NCI-H2196 treated with DMSO at 0.1 percent for 48 hours (cell line): Measurements from ENCODE around the gene GADL1.

Experiments used
- DNase-seq: peaks from one replicate; lab custom pipeline; 2025; ENCODE audit not compliant: unreplicated experiment; lab: John Stamatoyannopoulos, UW

GADL1 gene

DNA sequence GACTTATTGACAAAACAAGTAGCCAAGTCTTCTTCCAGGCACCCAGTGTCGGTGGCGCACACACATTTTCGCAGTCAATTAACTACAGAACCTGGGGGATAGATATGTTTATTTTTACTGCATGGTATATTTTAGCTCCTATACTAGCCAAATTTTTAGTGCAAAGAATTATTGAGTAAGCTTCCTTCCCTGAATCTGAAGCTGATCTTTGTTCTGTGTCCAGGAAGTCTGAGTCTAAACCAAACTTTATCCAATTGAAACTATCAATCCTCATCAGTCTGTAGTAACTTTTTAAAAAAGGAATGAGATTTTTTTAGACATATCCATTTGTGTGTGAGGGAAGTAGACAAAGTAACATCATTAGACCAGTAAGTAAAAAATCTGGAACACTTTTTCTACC is 133.1 kb downstream of the GADL1 start:
- DNase-seq = no peak

DNA sequence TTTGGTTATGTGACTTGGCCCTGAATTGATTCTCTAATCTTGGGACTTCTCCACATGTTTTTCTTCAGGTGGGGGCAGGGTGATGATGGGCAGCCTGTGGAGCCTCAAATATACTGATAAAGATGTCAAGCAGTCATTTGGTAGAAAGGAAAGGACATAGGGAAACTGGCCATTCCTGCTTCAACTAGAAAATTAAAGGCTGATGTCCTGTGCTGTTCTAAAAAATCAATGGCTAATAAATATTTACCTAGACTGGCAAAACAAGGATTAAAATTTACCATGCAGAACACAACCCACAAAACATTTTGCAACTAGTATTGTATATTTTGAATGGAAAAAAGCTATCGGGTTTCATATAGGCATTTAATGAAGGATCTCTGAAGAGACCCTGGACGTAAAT is 133.7 kb downstream of the GADL1 start:
- no peak for DNase-seq

DNA sequence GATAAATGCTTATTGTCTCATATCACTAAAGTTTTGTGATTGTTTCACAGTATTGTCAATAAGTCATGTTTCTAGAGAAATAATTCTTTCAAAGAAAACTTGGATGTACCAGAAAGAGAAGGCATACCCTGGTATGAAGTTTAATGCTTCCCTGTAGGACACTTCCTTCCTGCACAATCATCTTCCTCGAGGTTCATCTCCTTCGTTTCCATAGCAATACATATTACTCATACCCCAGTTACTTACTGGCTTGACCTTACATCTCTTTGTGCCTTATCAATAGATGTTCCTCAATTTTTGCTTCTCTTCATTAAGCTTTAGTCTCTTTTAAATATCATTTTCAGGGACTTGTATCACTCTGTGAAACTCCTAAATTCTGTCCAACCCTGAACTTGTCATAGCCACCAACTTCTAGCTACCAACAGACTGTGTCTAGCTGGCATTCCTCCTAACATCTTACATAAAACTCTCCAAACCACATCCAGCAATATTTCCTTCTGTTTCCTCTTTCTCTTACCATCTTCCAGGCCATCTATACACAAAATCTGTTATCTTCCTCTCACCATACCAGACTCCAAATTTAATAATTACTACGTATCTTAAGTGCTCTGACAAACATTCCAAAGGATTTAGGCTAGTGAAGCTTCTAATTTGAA is 134.3 kb downstream of the GADL1 start:
- no peak for DNase-seq

DNA sequence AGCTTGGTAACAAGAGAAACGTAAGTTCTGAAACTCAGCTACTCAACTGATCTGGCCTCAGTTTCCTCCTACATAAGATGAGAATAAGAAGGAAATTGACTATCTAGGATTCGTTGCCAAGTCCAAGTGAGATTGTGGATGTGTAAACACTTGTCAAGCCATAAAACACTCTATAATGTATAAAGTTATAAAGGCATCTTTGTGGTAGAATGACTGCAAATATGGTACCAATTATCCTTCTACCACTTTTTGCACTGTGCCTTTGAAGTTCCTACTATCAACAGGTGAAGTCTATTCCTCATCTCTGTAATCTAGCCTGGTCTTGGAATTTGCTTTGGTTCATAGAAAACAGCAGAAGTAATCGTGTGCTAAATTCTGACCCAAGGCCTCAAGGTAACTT is 138.2 kb downstream of the GADL1 start:
- DNase-seq = no peak

DNA sequence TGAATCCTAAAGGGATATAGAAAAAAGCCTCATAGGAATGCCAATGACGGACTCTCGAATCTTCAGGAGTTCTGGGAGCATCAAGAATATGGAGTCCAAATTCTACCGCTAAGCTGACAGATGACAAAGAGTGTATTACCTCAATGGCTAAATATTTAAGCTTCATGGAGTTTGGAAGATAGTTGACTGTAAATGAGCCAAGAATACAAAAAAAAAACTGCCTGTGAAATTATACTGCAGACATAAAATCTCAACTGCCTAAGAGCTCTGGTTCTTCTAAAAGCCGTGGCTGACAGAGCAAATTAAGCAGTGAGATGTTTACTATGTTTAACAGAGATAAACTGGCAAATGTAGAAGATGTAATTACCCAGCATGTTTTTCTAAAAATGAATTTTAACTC is 140.0 kb downstream of the GADL1 start:
- no peak for DNase-seq

DNA sequence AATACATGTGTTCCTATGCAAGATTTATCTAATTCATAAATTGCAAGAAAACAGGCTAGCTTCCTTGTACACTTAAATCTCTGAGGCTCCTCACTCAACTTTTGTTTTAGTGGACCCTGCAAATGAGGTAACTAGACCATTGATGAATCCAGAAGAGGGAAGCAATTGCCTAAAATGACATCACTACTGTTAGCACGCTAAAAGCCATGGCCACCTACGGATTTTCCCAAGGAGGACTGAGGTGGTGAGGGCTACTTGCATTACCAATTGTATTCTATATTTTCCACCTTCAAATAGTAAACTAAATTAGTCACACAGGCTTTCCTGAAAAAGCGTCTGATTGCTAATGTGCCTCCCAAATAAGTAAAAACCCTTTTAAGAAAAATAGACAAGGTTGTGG is 140.7 kb downstream of the GADL1 start:
- DNase-seq = no peak

DNA sequence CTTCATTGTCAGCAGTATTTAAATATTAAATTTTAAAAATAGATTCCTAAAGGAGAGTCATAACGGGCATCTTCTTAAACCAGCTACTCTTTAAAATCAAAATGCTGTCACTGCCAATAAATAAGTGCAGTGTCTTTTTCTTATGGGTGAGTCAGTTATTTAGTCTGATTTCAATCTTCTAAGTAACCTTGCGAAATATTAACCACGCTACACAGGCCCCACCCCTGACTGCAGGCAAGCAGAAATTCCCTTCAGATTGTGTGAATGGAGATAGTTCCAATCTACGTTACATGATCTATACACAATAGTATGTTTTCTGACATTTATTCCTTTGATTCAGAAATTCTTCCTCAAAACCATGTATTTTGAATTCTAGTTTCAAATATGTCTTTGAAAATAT is 141.5 kb downstream of the GADL1 start:
- no peak for DNase-seq

DNA sequence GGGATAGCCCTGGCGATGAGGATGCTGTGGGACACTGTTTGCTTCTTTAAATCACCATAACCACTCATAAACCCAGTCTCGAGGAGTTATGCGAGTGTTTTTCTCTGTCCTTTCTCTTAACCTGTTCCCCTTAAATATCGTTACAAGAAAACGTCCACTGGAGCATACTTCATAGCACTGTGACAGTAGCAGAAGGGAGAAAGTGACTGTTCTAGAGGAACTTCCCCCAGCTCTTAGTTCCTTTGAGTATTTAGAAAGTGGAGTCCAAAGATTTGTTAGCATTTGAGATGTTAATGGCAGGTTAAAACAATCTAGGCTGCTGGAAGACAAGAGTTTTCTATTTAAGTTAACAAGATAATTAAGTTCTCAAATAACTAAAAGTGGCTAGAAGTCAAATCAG is 142.0 kb downstream of the GADL1 start:
- DNase-seq = no peak

DNA sequence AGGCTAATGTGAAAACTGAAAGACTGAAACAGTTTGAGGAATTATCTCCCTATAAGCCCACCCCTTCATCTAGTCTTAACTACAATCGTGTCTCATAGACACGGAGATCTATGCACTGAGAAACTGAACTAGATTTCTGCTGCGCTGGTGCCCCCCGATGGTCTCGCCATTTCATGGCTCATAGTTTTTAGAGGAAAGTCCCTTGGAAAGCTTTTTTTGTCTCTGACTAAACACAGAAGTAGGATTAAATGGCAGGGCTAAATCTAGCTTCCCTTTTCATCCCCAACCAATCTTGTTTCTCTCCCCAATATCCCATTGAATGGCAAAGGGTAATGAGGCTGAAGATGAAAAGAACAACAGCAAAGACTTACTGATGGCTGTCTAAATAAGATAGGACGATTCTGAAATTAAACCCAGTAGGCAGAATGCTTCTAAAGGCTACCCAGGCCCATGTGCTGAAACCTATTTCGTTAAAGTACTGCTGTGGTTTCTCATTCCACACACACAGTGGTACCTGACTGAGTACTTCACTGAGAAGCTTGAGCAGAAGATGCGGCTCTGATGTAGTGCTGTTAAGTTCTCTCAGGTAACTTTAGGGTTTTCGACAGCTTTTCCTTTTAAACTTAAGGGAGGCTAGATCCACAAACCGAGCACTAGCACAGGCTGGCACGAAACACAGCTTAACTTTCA is 142.7 kb downstream of the GADL1 start:
- no peak for DNase-seq

DNA sequence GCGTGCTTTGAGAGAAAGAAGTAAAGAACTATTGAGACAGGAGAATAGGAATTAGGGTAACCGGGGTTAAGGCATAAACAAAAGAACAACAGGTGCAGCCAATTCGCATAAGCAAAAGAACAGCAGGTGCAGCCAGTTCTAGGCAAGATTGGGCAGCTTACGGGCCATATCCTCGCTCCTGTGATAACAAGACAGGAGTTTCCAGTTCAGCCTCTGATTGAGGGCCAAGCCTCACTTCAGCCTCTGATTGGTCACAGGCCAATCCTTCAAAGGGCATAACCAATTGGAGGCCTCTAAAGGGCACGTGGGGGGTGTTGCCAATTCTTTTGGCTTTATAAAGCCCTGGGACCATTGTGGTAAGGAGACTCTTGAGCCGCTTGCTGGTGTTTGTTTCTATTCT is 143.5 kb downstream of the GADL1 start:
- no peak for DNase-seq

DNA sequence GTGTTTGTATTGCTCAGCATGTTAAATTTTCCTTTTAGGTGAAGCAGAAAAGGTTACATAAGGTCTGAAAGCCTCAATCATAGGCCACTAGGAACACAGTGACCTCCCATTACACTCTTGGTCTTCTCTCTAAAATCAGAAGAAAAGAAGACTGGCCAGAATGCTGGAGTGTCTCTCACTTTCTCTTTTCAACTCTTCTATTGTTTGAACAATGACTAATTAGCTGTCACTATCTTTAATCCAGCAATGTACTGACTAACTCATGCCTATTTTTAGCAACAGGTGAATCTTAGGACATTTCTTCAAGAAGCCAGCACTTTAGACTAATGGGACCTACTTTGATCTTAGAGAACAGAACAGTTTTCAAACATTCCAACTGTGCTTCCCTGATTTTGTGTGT is 145.2 kb downstream of the GADL1 start:
- no peak for DNase-seq

DNA sequence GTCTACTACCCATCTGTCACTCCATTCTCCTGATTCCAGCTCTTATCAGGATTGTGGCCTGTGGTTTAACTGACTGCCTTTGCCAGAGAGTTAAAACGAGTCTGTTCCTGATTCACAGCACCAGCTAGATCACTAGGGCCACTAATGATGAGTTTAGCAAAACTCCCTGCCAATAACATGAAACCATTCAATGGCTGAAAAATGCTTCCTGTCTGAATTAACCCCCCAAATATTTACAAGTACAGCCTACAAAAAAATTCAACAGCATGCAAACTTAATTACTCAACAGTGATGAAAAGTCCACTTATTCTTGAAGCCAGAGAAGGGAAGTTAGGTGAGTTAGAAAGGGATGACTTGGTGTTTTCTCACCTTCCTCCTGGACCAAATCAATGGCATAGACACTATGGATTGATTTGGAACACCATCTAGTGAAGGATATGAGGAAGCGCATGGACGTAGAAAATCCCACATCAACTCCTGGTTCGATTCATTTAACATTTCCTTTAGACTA is 146.6 kb downstream of the GADL1 start:
- DNase-seq = no peak

DNA sequence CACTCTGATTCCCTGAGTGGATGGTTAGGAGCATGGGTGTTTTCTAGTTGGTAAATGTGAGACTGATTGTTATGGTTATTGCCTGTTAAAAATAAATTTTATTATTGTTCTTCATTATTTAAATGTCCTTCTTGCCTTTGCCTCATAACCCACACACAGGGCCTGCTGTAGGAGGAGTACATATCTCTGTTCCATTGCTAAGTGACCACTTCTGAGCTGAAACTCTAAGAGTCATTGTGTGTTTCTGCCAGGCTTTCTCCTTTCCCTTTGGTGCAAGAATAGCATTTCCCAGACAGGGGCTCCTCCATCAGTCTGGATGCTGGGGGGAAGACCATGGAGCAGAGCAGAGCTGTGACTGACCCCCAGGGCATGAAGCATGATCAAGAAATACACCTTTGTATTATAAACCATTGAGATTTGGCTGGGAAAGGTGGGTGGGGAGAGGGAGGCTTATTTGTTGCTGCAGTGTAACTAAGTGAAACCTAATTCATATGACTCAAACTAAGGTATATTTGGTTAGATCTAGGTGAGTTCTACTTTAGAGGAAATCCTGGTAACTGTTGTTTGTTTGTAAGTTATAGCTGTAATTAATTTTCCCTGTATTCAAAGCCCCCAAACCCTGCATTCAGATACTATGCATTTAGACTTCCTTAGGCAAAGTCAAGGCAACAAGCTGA is 150.7 kb downstream of the GADL1 start:
- no peak for DNase-seq

DNA sequence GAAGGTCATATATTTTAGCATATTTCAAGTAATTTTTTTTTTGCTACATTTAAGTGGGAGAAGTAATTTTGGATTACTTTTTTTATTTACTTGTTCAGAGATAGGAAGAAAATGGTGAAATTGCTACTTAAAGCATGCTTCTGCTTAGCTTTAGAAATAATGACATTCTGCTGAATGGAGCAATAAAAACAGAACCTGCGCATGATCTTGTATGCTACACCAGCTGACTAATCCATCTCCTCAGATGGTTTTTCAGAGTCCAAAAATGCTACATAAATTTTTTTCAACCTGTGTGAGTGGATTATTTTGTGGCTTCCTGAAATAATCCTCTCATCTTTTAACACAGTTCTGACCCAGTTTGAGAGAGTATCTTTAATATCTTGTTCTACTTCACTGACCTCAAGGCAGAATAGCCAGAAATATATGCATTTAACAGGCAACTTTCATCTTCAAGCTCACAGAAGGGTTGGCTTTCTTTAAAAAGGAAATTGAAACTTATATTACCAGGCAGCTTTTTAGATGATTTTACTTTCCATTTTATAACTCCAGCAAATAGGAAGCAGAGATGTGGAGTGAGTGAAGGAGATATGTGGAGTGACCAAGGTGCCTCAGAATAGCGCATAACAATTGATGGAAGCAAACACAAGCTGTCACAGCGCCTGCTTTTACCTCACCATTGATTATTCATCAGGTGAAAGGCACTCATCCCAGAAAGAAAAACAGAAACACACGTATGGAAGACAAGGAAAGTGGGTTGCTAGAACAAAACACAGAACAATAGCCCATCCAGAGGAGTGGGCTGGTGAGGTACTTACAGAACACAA is 151.5 kb downstream of the GADL1 start:
- no peak for DNase-seq

DNA sequence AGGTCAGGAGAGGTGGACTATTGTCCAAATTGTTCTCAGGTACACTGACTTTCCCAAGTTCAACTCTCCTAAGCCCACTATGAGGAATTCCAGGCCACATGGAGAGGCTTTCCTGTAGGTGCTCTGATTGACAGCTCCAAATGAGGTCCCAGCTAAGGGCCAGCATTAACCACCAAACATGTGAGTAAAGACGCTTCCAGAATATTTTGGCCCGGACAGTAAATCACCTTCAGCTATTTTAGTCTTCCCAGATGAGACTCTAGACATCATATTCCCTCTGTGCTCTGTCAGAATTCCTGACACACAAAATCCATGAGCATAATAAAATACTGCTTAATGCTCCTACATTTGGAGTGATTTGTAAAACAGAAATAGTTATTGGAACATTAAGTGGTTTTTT is 152.6 kb downstream of the GADL1 start:
- DNase-seq = no peak

DNA sequence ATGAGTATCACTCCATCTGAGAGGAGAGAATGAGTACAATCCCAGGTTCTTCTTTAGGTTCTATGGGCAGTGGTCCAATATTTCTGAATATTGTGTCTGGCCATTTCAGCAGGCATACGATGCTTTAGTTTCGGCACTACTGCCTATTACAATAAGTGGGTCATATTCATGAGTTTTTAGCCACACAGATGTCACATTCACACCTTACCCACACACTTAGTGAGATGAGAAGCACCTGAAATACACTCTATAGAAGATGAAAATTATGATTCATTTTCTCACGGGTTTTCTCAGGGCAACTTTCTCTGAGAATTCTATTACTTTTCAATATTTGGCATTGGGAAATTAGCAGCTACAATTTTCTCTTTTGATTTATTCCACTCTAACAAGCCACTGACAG is 155.9 kb downstream of the GADL1 start:
- DNase-seq = no peak

DNA sequence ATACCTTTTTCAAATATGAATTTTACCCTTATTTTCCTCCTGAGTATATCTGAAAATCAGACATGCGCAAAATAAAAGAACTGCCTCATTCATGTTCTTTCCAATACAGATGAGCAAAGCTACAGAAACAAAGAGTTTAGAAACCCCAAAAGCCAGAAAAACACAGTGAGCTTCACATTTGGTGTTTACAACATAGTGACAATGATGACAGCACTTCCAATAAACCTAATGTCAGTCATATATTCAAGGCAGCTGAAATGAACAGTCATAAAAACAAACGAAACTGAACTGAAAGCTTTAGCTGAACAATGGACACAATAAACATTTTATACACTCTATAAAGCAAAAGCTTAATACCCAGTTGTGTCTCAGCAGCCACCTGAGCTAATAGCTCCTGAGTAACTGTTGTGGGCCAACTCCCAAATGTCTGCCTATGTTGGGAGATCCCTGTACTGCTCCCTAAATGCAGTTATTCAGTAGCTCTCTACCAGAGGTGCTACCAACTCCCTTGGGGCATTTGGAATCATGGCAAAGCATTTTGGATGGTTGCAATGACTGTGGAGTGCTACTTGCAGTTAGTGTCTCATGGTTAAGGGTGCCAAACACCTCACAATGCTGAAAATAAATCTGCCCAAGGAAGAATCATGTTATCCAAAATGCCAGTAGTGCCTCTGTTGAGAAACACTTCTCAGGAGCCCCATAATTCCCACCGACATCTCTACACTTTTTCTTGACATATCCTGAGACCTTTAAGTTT is 156.5 kb downstream of the GADL1 start:
- no peak for DNase-seq

DNA sequence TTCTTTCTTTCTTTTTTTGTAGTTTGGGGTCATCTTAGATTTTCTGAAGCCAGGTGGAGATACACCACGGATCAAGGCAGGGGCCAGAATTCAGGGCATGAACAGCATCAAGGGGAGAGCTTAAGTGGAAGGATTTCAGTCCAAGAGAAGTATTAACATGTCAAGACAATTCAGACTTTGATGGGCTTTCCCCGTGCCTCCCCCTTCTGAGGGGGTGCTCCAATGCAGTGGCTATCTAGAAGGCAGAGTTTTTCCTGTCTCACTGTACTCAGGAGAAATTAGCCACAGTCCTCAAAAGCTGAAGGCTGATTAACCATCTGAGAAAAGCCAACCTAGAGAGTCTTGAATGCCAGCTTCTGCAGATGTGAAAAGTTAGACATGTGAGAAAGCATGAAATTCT is 160.8 kb downstream of the GADL1 start:
- DNase-seq = no peak

DNA sequence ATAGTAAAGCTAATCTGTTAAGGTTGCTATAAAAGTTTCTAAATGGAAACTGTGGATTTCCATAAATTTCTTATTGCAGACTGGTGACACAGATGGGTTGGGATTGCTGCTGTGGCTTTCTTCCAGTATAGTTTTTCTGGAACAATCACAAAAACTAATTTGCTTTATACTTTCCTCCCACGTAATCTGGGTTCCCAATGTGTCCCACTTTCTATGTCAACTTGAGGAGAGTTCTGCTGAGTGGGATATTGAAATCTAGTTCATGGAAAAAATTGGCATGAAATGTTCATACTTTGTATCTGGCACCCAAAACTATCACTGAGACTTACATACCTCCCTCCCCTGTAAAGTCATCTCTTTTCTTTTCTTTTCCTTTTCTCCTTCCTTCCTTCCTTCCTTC is 161.3 kb downstream of the GADL1 start:
- no peak for DNase-seq

DNA sequence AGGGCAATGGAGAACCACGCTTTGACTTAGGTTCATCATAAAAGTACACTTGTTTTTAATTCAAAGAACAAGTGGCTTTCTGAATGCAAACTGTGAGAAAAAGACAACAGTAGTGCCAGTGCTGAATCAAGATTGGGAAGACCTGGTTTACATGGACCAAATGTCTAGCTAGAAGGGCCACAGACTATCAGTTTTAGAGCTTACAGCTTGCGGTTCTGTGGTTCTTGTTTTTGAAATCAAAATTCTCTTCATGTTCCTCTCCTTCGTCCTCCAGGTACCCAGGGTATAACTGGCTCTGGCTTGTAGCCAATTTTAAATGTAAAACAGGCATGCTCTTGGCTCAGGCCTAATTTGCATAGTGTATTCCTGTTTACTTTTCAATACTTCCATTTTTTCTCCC is 163.5 kb downstream of the GADL1 start:
- no peak for DNase-seq

DNA sequence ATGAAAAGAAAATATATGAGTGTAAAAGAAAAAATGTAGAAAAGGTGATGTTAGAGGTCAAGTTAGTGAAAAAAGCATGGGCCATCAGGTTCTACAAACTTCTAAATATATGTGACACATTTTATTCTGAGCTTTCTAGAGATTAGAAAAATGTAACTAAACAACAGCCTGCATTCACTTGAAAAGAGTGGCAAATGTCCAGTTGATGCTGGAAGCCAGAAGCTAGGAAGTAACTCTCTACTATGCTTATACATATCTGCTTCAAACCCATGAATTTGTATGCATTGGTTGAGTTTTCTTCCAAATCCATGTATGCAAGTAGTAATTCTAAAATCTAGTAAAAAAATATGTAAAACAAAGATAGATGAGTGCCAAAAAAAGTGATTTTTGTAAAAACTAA is 164.5 kb downstream of the GADL1 start:
- no peak for DNase-seq
